ENCODE measurements around the gene POLN. TPM values are rescaled to one million over a fixed set of nuclear protein-coding genes. Genes with fewer than 3 reads are reported as not detected.

The POLN gene
- total and polyA plus RNA-seq, 11 donors = 0.38 to 4.5 (median 1.9) TPM

- peak overlapping the region in 2 of 12 donors; percentile 24 to 32 for H3K4me3 ChIP-seq
Observed at GRCh38 chr4:2254665-2255500, 13.0 kb upstream of the POLN start.

GRCh38 chr4:2253160-2254084, 11.5 kb upstream of the POLN start:
- H3K4me3 ChIP-seq = no peak overlapping the region
- no peaks in the 10 kb centered on the region for H3K9me3 ChIP-seq
- WGBS, 4 donors = 71 to 77% (median 72%) methylated on average over 25 to 32 of the region's 32 CpGs
- H3K27me3 ChIP-seq = no peaks in the 10 kb centered on the region
- TF ChIP-seq CTCF (IDR thresholded peaks at IDR 0.05) = no peak
- TF ChIP-seq POLR2A (IDR thresholded peaks at IDR 0.05) = no peak
- peaks cover 8 to 56% (median 46%) of the 10 kb centered on the region in 12 donors for H3K4me1 ChIP-seq
- intact Hi-C loops (cut with DNase I) = loop anchor here in 2 of 10 donors (10.0 kb wide), 1 partner anchor 161 kb away; the partner anchor contains the start of genes CFAP99 (in 2 of the 2) and ZFYVE28 (in 2 of the 2)
- peaks cover 0 to 84% (median 63%) of the 10 kb centered on the region in 9 donors for H3K36me3 ChIP-seq
- H3K27ac ChIP-seq = peak overlapping the region in 2 of 12 donors; percentile 12 to 23
- DNase-seq (peak in 4 of 5 donors; percentile 8 to 54 (median 18)), ATAC-seq (no peak)

More at GRCh38 chr4:2254665-2255500, 13.0 kb upstream of the POLN start:
- Histone ChIP-seq H3K27me3 (no peaks in the 10 kb centered on the region), H3K9me3 (no peaks in the 10 kb centered on the region), H3K27ac (peak overlapping the region; percentile 74 to 94 (median 89)), H3K36me3 (peaks cover 0 to 77% (median 49%) of the 10 kb centered on the region in 9 donors), H3K4me1 (peaks cover 16 to 71% (median 61%) of the 10 kb centered on the region in 12 donors)
- ATAC-seq = no peak
- no peak for TF ChIP-seq POLR2A (IDR thresholded peaks at IDR 0.05)
- no peak for TF ChIP-seq CTCF (IDR thresholded peaks at IDR 0.05)
- peak in 2 of 5 donors; percentile 7 to 20 for DNase-seq
- WGBS, 4 donors = 74 to 78% (median 76%) methylated on average over 29 to 32 of the region's 32 CpGs
- intact Hi-C loops (cut with DNase I) = loop anchor here in 2 of 10 donors (10.0 kb wide), 1 partner anchor 160 kb away; the partner anchor contains the start of genes CFAP99 (in 2 of the 2) and ZFYVE28 (in 2 of the 2)

GRCh38 chr4:2252530-2253091, 10.7 kb upstream of the POLN start:
- H3K27ac ChIP-seq = peak overlapping the region in 1 of 12 donors; percentile 12
- H3K9me3 ChIP-seq = no peaks in the 10 kb centered on the region
- peak in 3 of 5 donors; percentile 14 to 54 (median 23) for DNase-seq
- no peaks in the 10 kb centered on the region for H3K27me3 ChIP-seq
- H3K4me1 ChIP-seq = peaks cover 2 to 48% (median 38%) of the 10 kb centered on the region in 12 donors
- 81 to 86% (median 83%) methylated on average over 9 to 12 of the region's 12 CpGs for WGBS, 4 donors
- ATAC-seq = no peak
- TF ChIP-seq CTCF (IDR thresholded peaks at IDR 0.05) (no peak), POLR2A (IDR thresholded peaks at IDR 0.05) (no peak)
- intact Hi-C loops (cut with DNase I) = loop anchor here in 2 of 10 donors (10.0 kb wide), 1 partner anchor 162 kb away; the partner anchor contains the start of genes CFAP99 (in 2 of the 2) and ZFYVE28 (in 2 of the 2)
- peaks cover 0 to 85% (median 71%) of the 10 kb centered on the region in 9 donors for H3K36me3 ChIP-seq
- no peak overlapping the region for H3K4me3 ChIP-seq
